ENCODE results near the gene C15orf62. TPM values are rescaled to one million over a fixed set of nuclear protein-coding genes. Genes with fewer than 3 reads are reported as not detected.

The C15orf62 gene
- total RNA-seq, 1 experiment from 2014 or later, result 0.26 TPM

DNA sequence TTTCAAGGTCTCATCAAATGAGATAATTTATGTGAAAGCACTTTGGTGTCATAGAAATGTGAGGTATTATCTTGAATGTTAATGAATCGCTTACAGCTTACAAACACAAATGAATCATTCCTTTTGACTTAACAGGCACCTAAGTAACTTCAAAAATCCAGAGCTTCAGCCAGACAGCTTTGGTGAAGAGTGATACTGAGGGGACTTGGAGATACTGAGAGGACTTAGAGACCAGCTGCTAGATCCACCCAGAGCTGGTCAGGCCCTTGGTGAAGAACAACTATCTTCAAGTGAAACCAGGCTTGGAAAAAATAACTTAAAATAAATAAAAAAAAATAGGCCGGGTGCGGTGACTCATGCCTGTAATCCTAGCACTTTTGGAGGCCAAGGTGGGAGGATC, 20.9 kb downstream of the C15orf62 start:
- Mint-ChIP-seq H3K4me1 (ENCODE audit: insufficient read depth, unreplicated experiment) (peaks cover 45% of the 10 kb centered on the region), H3K4me3 (ENCODE audit: unreplicated experiment) (no peak overlapping the region), H3K9me3 (ENCODE audit: unreplicated experiment) (no peaks in the 10 kb centered on the region), H3K27ac (ENCODE audit: low read depth, unreplicated experiment) (no peak overlapping the region), H3K27me3 (ENCODE audit: insufficient read depth, unreplicated experiment) (no peaks in the 10 kb centered on the region), H3K36me3 (ENCODE audit: insufficient read depth, unreplicated experiment) (peaks cover 15% of the 10 kb centered on the region)
- ChIA-PET CTCF (interaction anchor here (0.6 to 4.1 kb wide), 2 partner anchors 8 to 58 kb away, joined by 3 to 18 read pairs; no protein-coding TSS in a partner anchor), POLR2A (interaction anchor here (0.7 to 2.3 kb wide), 5 partner anchors 14 to 54 kb away, joined by 3 to 7 read pairs (median 3); partner anchors contain the start of genes C15orf62 and PPP1R14D)
- BruUV-seq (replicated peaks), result no TSS peak
- TF ChIP-seq CTCF (IDR thresholded peaks at IDR 0.05; ENCODE audit: unreplicated experiment), result no peak
- intact Hi-C loops (cut with micrococcal nuclease), result no loop called here
- DNase-seq (ENCODE audit: unreplicated experiment), result peak; percentile 51

GRCh38 chr15:40792394-40792793, 22.6 kb downstream of the C15orf62 start:
- Mint-ChIP-seq H3K27ac (ENCODE audit: low read depth, unreplicated experiment) (no peak overlapping the region), H3K9me3 (ENCODE audit: unreplicated experiment) (no peaks in the 10 kb centered on the region), H3K36me3 (ENCODE audit: insufficient read depth, unreplicated experiment) (peaks cover 11% of the 10 kb centered on the region), H3K4me3 (ENCODE audit: unreplicated experiment) (no peak overlapping the region), H3K27me3 (ENCODE audit: insufficient read depth, unreplicated experiment) (no peaks in the 10 kb centered on the region), H3K4me1 (ENCODE audit: insufficient read depth, unreplicated experiment) (peaks cover 38% of the 10 kb centered on the region)
- TF ChIP-seq CTCF (IDR thresholded peaks at IDR 0.05; ENCODE audit: unreplicated experiment), result no peak
- DNase-seq (ENCODE audit: unreplicated experiment), result no peak
- BruUV-seq (replicated peaks), result no TSS peak
- ChIA-PET POLR2A (interaction anchor here (2.0 to 2.3 kb wide), 3 partner anchors 15 to 51 kb away, joined by 5 to 7 read pairs (median 6); partner anchors contain the start of genes DNAJC17, SPINT1 and ZFYVE19), CTCF (interaction anchor here (0.5 to 4.1 kb wide), 7 partner anchors 10 to 100 kb away, joined by 3 to 18 read pairs (median 4); no protein-coding TSS in a partner anchor)
- intact Hi-C loops (cut with micrococcal nuclease), result loop anchor here (2.0 kb wide), 1 partner anchor 54 kb away; no protein-coding TSS in a partner anchor

DNA sequence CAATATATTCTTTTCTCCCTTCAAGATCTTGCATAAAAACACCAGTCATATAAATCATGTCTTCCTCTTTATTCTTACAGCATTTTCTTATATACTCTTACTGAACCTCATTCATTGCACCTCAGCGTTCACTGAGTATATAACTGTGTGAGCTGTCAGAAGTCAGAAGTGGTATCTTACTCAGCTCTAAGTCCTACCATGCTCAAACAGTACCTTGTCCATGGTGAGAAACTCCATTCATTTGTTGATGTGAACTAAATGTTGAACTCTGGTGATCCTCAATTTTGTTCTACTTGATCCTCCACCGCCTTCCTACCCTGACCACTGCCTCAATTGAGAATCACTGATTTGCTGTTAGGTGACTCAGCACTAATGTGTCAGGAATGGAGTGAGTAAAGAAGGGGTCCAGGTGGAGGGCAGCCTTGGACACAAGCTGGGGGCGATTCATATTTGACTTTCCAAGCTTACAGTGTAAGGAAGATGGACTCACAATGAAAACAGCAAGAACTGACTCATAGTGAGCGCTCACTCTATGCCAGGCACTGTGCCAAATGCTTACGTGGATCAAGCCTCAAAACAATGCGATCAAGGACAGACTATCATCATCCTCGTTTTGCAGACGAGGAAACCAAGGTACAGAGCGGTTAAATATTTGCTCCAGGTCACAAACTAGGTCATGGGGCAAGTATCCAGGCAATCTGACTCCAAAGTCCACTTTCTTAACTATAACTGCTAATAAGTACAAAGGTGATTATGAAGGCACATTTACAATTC, 23.6 kb downstream of the C15orf62 start:
- Mint-ChIP-seq H3K36me3 (ENCODE audit: insufficient read depth, unreplicated experiment) (peaks cover 21% of the 10 kb centered on the region), H3K9me3 (ENCODE audit: unreplicated experiment) (no peaks in the 10 kb centered on the region), H3K27me3 (ENCODE audit: insufficient read depth, unreplicated experiment) (no peaks in the 10 kb centered on the region), H3K4me3 (ENCODE audit: unreplicated experiment) (no peak overlapping the region), H3K27ac (ENCODE audit: low read depth, unreplicated experiment) (peak overlapping the region; percentile 70), H3K4me1 (ENCODE audit: insufficient read depth, unreplicated experiment) (peaks cover 33% of the 10 kb centered on the region)
- no TSS peak for BruUV-seq (replicated peaks)
- peak; percentile 99 for DNase-seq (ENCODE audit: unreplicated experiment)
- TF ChIP-seq CTCF (IDR thresholded peaks at IDR 0.05; ENCODE audit: unreplicated experiment), result no peak
- ChIA-PET POLR2A (interaction anchor here (0.5 to 2.3 kb wide), 7 partner anchors 11 to 224 kb away, joined by 4 to 7 read pairs (median 6); partner anchors contain the start of genes DNAJC17, RPUSD2, SPINT1 and ZFYVE19), CTCF (interaction anchor here (0.6 to 4.1 kb wide), 6 partner anchors 9 to 170 kb away, joined by 3 to 18 read pairs (median 6); no protein-coding TSS in a partner anchor)
- intact Hi-C loops (cut with micrococcal nuclease), result loop anchor here (2.0 kb wide), 1 partner anchor 53 kb away; no protein-coding TSS in a partner anchor

DNA sequence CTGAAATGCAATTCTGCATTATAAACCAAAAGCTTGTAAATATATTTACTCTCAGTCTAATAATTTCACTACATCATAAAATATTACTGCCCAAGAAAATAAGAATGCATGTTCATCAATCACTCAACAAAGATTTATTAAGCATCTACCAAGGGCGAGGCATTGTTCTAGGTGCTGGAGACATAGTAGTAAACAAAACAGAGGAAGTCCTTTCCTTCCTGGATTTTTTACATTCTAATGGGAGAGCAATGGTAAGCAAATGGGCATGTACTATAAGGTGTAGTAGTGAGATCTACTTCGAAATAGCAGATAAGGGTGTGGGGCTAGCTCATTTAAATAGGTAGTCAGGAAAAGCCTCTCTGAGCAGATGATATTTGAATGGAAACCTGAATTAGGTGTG, 26.3 kb downstream of the C15orf62 start:
- Mint-ChIP-seq H3K4me1 (ENCODE audit: insufficient read depth, unreplicated experiment) (peaks cover 32% of the 10 kb centered on the region), H3K9me3 (ENCODE audit: unreplicated experiment) (no peaks in the 10 kb centered on the region), H3K27ac (ENCODE audit: low read depth, unreplicated experiment) (peak overlapping the region; percentile 8), H3K36me3 (ENCODE audit: insufficient read depth, unreplicated experiment) (peaks cover 31% of the 10 kb centered on the region), H3K27me3 (ENCODE audit: insufficient read depth, unreplicated experiment) (no peaks in the 10 kb centered on the region), H3K4me3 (ENCODE audit: unreplicated experiment) (no peak overlapping the region)
- DNase-seq (ENCODE audit: unreplicated experiment), result no peak
- intact Hi-C loops (cut with micrococcal nuclease), result no loop called here
- POLR2A ChIA-PET, result interaction anchor here (1.5 kb wide), 1 partner anchor 9 kb away, joined by 4 read pairs; no protein-coding TSS in a partner anchor
- TF ChIP-seq CTCF (IDR thresholded peaks at IDR 0.05; ENCODE audit: unreplicated experiment), result no peak
- CTCF ChIA-PET, result interaction anchor here (0.6 to 1.1 kb wide), 4 partner anchors 9 to 86 kb away, joined by 3 to 4 read pairs (median 3); no protein-coding TSS in a partner anchor
- BruUV-seq (replicated peaks), result no TSS peak
